GM21528 (cell line): ENCODE measurements around the gene ZBTB8A.
"Not testable (repeated sequence)": the region's sequence is repeated elsewhere in the genome, so short reads cannot be mapped to it uniquely, and the experiment has no call there.

Experiments
- ATAC-seq: cut with Tn5 transposase; IDR thresholded peaks from one replicate; pipeline ENCODE4 v1.9.1; 2021; ENCODE audit warnings: mild to moderate bottlenecking, moderate library complexity; ENCODE audit not compliant: unreplicated experiment, low FRiP score

Gene ZBTB8A

GRCh38 chr1:32538887-32539583, at the start of gene ZBTB8A:
Gene ZBTB8A (plus strand): TSS chr1:32539427. CDS start chr1:32592932, 53,505 bp downstream.
- ATAC-seq = no peak

DNA sequence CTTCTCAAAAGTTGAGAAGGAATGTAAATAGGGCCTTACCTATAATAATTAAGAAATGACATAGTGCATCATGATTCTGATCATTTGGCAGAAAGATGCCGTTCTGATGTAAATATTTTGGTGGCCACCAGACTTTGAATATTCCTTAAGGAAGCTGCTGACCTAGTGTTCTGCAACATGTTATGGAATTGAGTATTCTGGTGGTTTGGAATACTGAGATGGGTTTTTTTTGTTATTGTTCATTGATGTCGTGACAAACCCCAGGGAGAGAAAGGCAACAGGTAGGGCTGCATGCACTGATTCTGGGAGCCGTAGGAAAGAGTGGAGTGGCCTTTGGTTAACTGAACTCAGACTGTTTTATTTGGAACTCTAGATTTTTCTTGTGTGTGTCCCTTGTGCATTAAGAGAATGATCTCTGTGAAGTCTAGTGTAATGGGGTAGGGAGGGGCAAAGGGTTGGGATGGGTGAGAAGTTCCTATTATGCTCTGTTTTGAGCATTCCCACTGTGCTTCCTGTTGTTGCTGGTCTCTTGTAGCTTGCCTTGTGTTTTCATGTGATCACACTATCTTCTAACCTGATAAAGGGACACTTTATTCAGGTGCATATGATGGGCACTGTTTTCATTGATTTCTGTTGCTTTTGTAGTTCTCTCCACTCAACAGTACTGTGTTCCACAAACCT, 49.3 kb upstream of the ZBTB8A start:
- no peak for ATAC-seq

GRCh38 chr1:32491386-32491785, 47.8 kb upstream of the ZBTB8A start:
- ATAC-seq = no peak

- ATAC-seq = no peak
Observed at GRCh38 chr1:32494196-32494595, 45.0 kb upstream of the ZBTB8A start.

DNA sequence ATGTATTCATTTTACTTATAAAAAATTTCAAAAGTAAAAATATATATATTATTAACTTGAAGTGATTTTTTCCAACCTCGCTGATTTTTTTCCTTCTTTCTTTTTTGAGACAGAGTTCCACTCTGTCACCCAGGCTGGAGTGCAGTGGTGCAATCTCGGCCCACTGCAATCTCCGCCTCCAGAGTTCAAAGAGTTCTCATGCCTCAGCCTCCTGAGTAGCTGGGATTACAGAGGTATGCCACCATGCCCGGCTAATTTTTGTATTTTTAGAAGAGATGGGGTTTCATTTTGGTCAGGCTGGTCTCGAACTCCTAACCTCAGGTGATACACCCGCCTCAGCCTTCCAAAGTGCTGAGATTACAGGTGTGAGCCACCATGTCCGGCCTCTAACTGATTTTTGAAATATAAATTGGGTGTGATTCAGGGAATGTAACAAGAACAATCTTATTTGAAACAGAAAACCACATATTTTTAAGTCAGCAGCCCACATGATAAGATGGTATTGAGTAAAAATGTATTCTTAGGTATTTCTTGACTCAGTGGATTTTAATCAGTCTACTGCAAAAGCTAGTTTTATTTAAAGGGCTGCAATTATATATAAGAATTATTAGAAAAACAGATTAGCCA, 44.4 kb upstream of the ZBTB8A start:
- no peak for ATAC-seq

DNA sequence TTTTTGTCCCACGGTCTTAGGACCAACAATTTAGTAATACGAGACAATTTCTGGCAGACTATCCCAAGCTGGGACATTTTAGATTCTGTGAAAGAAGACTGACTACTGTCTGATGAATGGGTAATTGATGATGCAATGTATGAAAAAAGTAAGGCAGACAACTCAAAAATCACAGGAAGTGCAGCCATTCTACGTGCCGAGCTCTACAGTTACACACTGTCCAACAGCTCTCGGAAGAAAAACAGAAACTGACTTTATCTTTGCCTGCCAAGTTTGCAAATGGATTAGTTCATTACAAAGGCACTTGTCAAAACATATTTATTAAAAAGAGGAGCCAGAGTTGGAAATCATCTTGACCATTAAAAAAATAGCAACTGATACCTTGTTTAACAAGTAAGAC, 43.1 kb upstream of the ZBTB8A start:
- ATAC-seq = no peak

DNA sequence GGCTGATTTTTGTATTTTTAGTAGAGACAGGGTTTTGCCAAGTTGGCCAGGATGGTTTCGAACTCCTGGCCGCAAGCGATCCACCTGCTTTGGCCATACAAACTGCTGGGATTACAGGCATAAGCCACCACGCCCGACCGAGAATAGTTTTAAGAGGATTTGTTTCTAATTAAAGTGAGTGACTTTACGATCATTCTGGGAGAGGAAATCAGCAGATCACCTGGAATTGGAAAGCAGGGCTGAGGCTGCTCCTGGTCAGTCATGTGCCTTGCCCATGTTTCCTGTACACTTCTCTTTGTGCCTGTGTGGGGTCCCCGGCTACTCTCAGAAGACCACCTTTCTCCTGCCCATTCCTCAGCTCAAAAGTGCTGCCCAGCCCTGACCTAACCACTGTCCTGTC, 40.5 kb upstream of the ZBTB8A start:
- ATAC-seq = no peak

DNA sequence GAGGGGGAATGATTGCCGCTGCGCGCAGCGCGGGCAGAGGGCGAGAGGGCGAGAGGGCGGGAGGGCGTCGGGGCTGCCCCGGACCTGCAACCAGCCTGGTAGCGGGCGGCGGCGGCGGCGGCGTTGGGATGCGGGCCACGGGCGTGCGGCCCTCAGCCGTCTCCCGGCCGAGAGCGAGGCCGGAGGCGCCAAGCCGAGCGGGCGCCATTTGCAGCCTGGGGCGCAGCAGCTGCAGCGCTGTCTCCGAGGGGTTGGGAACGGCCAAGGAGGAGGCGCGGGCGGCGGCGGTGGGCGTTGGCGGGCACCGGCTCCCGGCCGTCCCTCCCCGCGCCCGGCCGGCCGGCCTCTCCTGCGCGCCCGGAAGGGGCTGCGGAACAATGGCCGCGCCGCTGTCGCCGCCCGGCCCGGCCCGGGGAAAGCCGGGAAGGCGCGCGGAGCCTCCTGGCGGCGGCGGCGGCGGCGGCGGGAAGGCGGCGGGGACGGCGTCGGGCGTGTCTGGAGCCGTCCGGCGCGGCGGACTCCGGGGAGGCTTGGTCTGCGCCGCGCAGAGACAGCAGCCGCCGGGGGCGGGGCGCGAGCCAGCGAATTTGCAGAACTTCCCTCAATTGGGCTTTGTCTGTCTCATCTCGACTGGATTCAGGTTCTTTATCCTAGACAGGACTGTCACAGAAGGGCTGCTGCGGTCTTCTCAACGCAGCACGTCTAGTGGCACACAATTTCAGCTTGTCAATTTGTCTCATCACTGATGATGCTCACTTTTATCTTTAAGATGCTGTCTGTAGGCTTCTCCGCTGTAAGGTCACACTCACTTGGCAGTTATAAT, 38.6 kb upstream of the ZBTB8A start:
- ATAC-seq = no peak

GRCh38 chr1:32501865-32502264, 37.4 kb upstream of the ZBTB8A start:
- ATAC-seq = no peak

DNA sequence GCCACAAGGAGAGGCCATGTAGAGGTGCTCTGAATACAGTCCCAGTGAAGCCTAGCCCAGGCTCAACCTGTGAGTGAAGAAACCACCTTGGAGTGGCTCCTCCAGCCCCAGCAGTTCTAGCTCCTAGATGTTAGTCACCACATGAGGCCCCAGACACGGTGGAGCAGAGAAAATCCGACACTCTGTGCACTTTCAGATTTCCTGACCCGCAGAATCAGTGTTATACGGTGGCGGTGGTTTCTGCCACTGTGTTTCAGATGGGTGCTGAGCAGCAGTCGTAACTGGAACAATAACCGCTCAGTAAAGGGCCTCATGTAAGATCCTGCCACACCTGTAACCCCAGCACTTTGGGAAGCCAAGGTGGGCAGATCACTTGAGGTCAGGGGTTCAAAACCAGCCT, 36.1 kb upstream of the ZBTB8A start:
- no peak for ATAC-seq

DNA sequence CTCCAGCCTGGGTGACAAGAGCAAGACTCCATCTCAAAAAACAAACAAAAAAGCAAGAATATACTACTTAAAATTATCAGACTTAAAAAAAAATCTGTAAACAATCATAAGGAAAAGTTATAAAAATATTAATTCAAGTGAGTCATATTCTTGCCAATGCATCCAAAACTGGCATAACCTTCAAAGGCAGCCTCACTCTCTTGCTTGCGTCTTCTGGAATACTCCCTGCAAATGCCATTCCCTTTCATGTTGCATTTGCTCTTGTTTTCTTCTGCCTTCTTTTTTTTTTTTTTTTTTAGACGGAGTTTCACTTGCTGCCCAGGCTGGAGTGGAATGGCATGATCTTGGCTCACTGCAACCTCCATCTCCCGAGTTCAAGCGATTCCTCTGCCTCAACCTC, 32.2 kb upstream of the ZBTB8A start:
- no peak for ATAC-seq

DNA sequence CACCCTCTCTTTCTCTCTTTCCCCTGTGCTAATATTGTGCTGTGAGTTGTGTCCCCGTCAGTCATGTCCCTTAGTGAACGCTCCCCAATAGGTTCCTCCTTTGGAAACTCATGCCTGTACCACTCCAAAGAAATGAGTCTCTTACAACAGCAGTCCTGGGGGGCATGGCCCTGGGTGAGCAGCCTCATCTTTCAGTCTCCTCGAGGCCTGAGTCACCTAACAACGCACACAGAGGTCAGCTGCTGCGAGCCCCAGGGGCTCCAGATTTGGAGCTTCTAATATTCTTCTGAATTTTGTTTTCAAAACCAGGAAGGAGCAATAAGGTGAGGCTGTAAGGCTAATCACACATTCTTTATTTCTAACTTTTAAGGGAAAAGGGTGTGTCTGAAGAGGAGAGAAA, 30.5 kb upstream of the ZBTB8A start:
- ATAC-seq = no peak

DNA sequence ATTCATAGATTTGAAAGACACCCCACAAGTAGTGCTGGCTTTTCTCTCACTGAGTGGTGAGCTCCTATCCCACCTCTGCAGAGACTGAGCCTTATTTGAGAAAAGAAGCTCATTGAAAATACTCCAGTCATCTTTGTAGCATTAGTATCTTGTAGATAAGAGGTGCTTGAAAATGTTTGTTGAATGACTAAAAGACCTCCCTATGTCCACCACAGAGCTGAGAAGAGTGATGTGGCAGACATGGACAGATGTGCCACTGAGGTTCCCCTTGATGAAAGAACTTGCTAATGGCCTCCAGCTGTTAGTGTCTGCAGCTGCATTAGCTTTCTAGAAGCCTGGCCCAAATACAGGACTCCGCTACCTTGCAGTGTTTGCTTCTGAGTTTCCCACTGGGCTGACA, 29.3 kb upstream of the ZBTB8A start:
- no peak for ATAC-seq

- ATAC-seq = no peak
Observed at GRCh38 chr1:32516402-32516801, 22.8 kb upstream of the ZBTB8A start.

DNA sequence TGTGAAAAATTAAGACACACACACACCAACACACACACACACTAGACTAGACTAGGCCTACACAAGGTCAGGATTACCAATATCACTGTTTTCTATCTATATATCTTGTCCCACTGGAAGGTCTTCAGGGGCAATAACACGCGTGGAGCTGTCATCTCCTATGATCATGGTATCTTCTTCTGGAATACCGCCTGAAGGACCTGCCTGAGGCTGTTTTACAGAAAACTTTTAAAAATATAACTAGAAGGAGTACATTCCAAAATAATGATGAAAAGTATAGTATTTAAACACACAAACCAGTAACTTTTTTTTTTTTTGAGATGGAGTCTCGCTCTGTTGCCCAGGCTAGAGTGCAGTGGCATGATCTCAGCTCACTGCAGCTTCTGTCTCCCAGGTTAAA, 20.3 kb upstream of the ZBTB8A start:
- no peak for ATAC-seq

- no peak for ATAC-seq
Observed at GRCh38 chr1:32521165-32521564, 18.1 kb upstream of the ZBTB8A start.

GRCh38 chr1:32525053-32525452, 14.2 kb upstream of the ZBTB8A start:
- ATAC-seq = no peak

DNA sequence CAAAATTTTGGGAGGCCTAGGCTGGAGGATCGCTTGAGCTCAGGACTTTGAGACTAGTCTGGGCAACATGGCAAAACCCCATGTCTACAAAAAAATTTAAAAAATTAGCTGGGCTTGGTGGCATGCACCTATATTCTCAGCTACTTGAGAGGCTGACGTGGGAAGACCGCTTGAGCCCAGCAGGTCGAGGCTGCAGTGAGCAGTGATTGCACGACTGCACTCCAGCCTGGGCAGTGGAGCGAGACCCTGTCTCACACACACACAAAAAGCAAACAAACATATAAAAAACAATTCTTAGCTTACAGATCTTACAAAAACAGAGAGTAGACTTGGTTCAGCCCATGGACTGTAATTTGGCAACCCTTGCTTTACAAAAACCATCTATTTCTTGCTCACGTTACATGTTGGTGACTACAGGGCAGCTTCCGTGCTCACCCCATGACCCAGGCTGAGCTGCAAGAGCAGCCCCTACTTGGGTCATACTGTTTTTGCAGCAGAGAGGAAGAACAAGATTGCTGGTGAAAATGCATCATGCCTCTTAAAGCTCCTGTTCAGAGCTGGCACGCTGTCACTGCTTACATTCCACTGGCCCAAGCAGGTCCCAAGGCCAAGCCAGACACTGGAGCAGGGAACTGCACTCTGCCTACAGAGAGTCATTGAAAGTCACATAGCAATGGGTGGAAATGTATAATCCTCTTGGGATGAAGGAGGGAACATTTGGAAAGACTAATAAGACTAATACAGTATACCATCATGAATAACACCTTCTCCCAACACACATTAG, 13.4 kb upstream of the ZBTB8A start:
- no peak for ATAC-seq

DNA sequence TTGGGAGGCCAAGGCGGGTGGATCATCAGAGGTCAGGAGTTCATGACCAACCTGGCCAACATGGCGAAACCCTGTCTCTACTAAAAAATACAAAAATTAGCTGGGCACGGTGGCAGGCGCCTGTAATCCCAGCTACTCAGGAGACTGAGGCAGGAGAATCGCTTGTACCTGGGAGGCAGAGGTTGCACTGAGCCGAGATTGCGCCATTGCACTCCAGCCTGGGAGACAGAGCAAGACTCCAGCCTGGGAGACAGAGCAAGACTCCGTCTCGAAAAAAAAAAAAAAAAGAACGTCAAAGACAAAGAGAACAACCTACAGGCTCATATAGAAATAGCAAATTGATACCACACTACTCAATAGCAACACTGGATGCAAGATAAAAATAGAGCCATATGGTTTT, 10.7 kb upstream of the ZBTB8A start:
- ATAC-seq = not testable (repeated sequence)

GRCh38 chr1:32533792-32534327, 5.4 kb upstream of the ZBTB8A start:
- no peak for ATAC-seq
